ENCODE measurements around the gene NPR1.
"Not testable (repeated sequence)": the region's sequence is repeated elsewhere in the genome, so short reads cannot be mapped to it uniquely, and the experiment has no call there.

Gene NPR1

GRCh38 chr1:153696741-153697140, 18.3 kb downstream of the NPR1 start:
- no peaks in the 10 kb centered on the region for H3K9me3 ChIP-seq (ENCODE audit: low read length)
- H3K4me3 ChIP-seq (ENCODE audit: low read length) = no peak overlapping the region
- H3K36me3 ChIP-seq (ENCODE audit: insufficient read depth, low read length) = no peaks in the 10 kb centered on the region
- peaks cover 10% of the 10 kb centered on the region for H3K4me1 ChIP-seq (ENCODE audit: insufficient read depth, low read length)
- no peak overlapping the region for H2AFZ ChIP-seq (ENCODE audit: low read depth, low read length)
- H3K27me3 ChIP-seq (ENCODE audit: insufficient read depth, low read length) = peaks cover 5% of the 10 kb centered on the region

- Histone ChIP-seq H3K27me3 (ENCODE audit: insufficient read depth, low read length) (peaks cover 5% of the 10 kb centered on the region), H3K36me3 (ENCODE audit: insufficient read depth, low read length) (no peaks in the 10 kb centered on the region), H2AFZ (ENCODE audit: low read depth, low read length) (peak overlapping the region; percentile 44), H3K4me3 (ENCODE audit: low read length) (no peak overlapping the region), H3K9me3 (ENCODE audit: low read length) (no peaks in the 10 kb centered on the region), H3K4me1 (ENCODE audit: insufficient read depth, low read length) (peaks cover 10% of the 10 kb centered on the region)
These were observed 18.9 kb downstream of the NPR1 start for GRCh38 chr1:153697191-153698019.

- peaks cover 10% of the 10 kb centered on the region for H3K4me1 ChIP-seq (ENCODE audit: insufficient read depth, low read length)
- no peaks in the 10 kb centered on the region for H3K36me3 ChIP-seq (ENCODE audit: insufficient read depth, low read length)
- no peaks in the 10 kb centered on the region for H3K9me3 ChIP-seq (ENCODE audit: low read length)
- H3K4me3 ChIP-seq (ENCODE audit: low read length) = no peak overlapping the region
- H2AFZ ChIP-seq (ENCODE audit: low read depth, low read length) = peak overlapping the region; percentile 44
- H3K27me3 ChIP-seq (ENCODE audit: insufficient read depth, low read length) = peaks cover under 1% of the 10 kb centered on the region
These were observed 19.8 kb downstream of the NPR1 start for GRCh38 chr1:153698020-153698922.

GRCh38 chr1:153698923-153699714, 20.6 kb downstream of the NPR1 start:
- no peak overlapping the region for H2AFZ ChIP-seq (ENCODE audit: low read depth, low read length)
- no peaks in the 10 kb centered on the region for H3K36me3 ChIP-seq (ENCODE audit: insufficient read depth, low read length)
- H3K9me3 ChIP-seq (ENCODE audit: low read length) = no peaks in the 10 kb centered on the region
- H3K4me1 ChIP-seq (ENCODE audit: insufficient read depth, low read length) = peaks cover 10% of the 10 kb centered on the region
- no peak overlapping the region for H3K4me3 ChIP-seq (ENCODE audit: low read length)
- H3K27me3 ChIP-seq (ENCODE audit: insufficient read depth, low read length) = no peaks in the 10 kb centered on the region

- no peaks in the 10 kb centered on the region for H3K36me3 ChIP-seq (ENCODE audit: insufficient read depth, low read length)
- H3K9me3 ChIP-seq (ENCODE audit: low read length) = no peaks in the 10 kb centered on the region
- no peak overlapping the region for H2AFZ ChIP-seq (ENCODE audit: low read depth, low read length)
- peaks cover 10% of the 10 kb centered on the region for H3K4me1 ChIP-seq (ENCODE audit: insufficient read depth, low read length)
- H3K27me3 ChIP-seq (ENCODE audit: insufficient read depth, low read length) = no peaks in the 10 kb centered on the region
- no peak overlapping the region for H3K4me3 ChIP-seq (ENCODE audit: low read length)
These were observed 21.3 kb downstream of the NPR1 start for GRCh38 chr1:153699768-153700167.

GRCh38 chr1:153705484-153705883, 27.0 kb downstream of the NPR1 start:
- Histone ChIP-seq H3K4me1 (ENCODE audit: insufficient read depth, low read length) (no peaks in the 10 kb centered on the region), H2AFZ (ENCODE audit: low read depth, low read length) (no peak overlapping the region), H3K36me3 (ENCODE audit: insufficient read depth, low read length) (no peaks in the 10 kb centered on the region), H3K9me3 (ENCODE audit: low read length) (no peaks in the 10 kb centered on the region), H3K4me3 (ENCODE audit: low read length) (no peak overlapping the region), H3K27me3 (ENCODE audit: insufficient read depth, low read length) (no peaks in the 10 kb centered on the region)

- Histone ChIP-seq H3K9me3 (ENCODE audit: low read length) (no peaks in the 10 kb centered on the region), H3K4me1 (ENCODE audit: insufficient read depth, low read length) (no peaks in the 10 kb centered on the region), H2AFZ (ENCODE audit: low read depth, low read length) (no peak overlapping the region), H3K4me3 (ENCODE audit: low read length) (no peak overlapping the region), H3K36me3 (ENCODE audit: insufficient read depth, low read length) (no peaks in the 10 kb centered on the region), H3K27me3 (ENCODE audit: insufficient read depth, low read length) (no peaks in the 10 kb centered on the region)
These were observed 32.5 kb downstream of the NPR1 start for GRCh38 chr1:153711026-153711425.

- H3K27me3 ChIP-seq (ENCODE audit: insufficient read depth, low read length); H3K4me1 ChIP-seq (ENCODE audit: insufficient read depth, low read length); H3K4me3 ChIP-seq (ENCODE audit: low read length); H2AFZ ChIP-seq (ENCODE audit: low read depth, low read length); H3K9me3 ChIP-seq (ENCODE audit: low read length); H3K36me3 ChIP-seq (ENCODE audit: insufficient read depth, low read length): not testable (repeated sequence)
These were observed 37.7 kb downstream of the NPR1 start for GRCh38 chr1:153716211-153716610.

- Histone ChIP-seq H3K27me3 (ENCODE audit: insufficient read depth, low read length) (peaks cover 2% of the 10 kb centered on the region), H3K4me3 (ENCODE audit: low read length) (no peak overlapping the region), H3K4me1 (ENCODE audit: insufficient read depth, low read length) (no peaks in the 10 kb centered on the region)
These were observed 38.8 kb downstream of the NPR1 start for GRCh38 chr1:153717330-153717729.

GRCh38 chr1:153723687-153724086, 45.2 kb downstream of the NPR1 start:
- Histone ChIP-seq H3K36me3 (ENCODE audit: insufficient read depth, low read length) (no peaks in the 10 kb centered on the region), H3K4me3 (ENCODE audit: low read length) (no peak overlapping the region), H2AFZ (ENCODE audit: low read depth, low read length) (no peak overlapping the region), H3K4me1 (ENCODE audit: insufficient read depth, low read length) (peaks cover 6% of the 10 kb centered on the region), H3K27me3 (ENCODE audit: insufficient read depth, low read length) (no peaks in the 10 kb centered on the region), H3K9me3 (ENCODE audit: low read length) (no peaks in the 10 kb centered on the region)

More at GRCh38 chr1:153717330-153717729, 38.8 kb downstream of the NPR1 start:
- no peaks in the 10 kb centered on the region for H3K36me3 ChIP-seq (ENCODE audit: insufficient read depth, low read length)
- no peak overlapping the region for H2AFZ ChIP-seq (ENCODE audit: low read depth, low read length)
- no peaks in the 10 kb centered on the region for H3K9me3 ChIP-seq (ENCODE audit: low read length)

GRCh38 chr1:153724634-153725033, 46.1 kb downstream of the NPR1 start:
- not testable (repeated sequence) for H3K36me3 ChIP-seq (ENCODE audit: insufficient read depth, low read length); H3K27me3 ChIP-seq (ENCODE audit: insufficient read depth, low read length); H3K4me3 ChIP-seq (ENCODE audit: low read length); H3K9me3 ChIP-seq (ENCODE audit: low read length); H2AFZ ChIP-seq (ENCODE audit: low read depth, low read length)
- H3K4me1 ChIP-seq (ENCODE audit: insufficient read depth, low read length) = peaks cover 14% of the 10 kb centered on the region

GRCh38 chr1:153727463-153728304, 49.2 kb downstream of the NPR1 start, which contains the start of gene INTS3:
Gene INTS3, plus strand, starts transcription at chr1:153728050. Its CDS starts 585 bp downstream, at chr1:153728635.
- no peaks in the 10 kb centered on the region for H3K27me3 ChIP-seq (ENCODE audit: insufficient read depth, low read length)
- peak within 1 kb of the TSS; percentile 77 for H3K4me3 ChIP-seq (ENCODE audit: low read length)
- H3K4me1 ChIP-seq (ENCODE audit: insufficient read depth, low read length) = peaks cover 27% of the 10 kb centered on the region
- H3K9me3 ChIP-seq (ENCODE audit: low read length) = no peaks in the 10 kb centered on the region
- H2AFZ ChIP-seq (ENCODE audit: low read depth, low read length) = no peak within 1 kb of the TSS
- peaks cover 5% of the 10 kb centered on the region for H3K36me3 ChIP-seq (ENCODE audit: insufficient read depth, low read length)
